Activated CD4-positive, alpha-beta T cell treated with anti-CD3 and anti-CD28 coated beads, Interleukin-2, amount 50 U/mL, for 1 hour (primary cell): ENCODE results near the gene PJA2.

ENCODE experiments used
- DNase-seq: peaks from one replicate; pipeline ENCODE4 v3.0.0-alpha.2; 2020

PJA2 gene

GRCh38 chr5:109408991-109409843 is 557 bp downstream of the PJA2 start:
- peak; percentile 76 for DNase-seq

GRCh38 chr5:109407913-109408312 is 1.9 kb downstream of the PJA2 start:
- DNase-seq = no peak

GRCh38 chr5:109406719-109407118 is 3.1 kb downstream of the PJA2 start:
- DNase-seq = no peak

- DNase-seq = no peak
Observed at GRCh38 chr5:109404428-109404960, 5.3 kb downstream of the PJA2 start.

GRCh38 chr5:109403469-109403868 is 6.3 kb downstream of the PJA2 start:
- no peak for DNase-seq

- DNase-seq = no peak
Observed at GRCh38 chr5:109399092-109399759, 10.5 kb downstream of the PJA2 start.

GRCh38 chr5:109396965-109397364 is 12.8 kb downstream of the PJA2 start:
- DNase-seq = no peak

GRCh38 chr5:109394806-109395205 is 15.0 kb downstream of the PJA2 start:
- DNase-seq = no peak

GRCh38 chr5:109390188-109390587 is 19.6 kb downstream of the PJA2 start:
- DNase-seq = no peak

- no peak for DNase-seq
Observed at GRCh38 chr5:109388407-109388806, 21.4 kb downstream of the PJA2 start.

GRCh38 chr5:109387408-109387974 is 22.3 kb downstream of the PJA2 start:
- no peak for DNase-seq

- DNase-seq = no peak
Observed at GRCh38 chr5:109378095-109378494, 31.7 kb downstream of the PJA2 start.

GRCh38 chr5:109374625-109375024 is 35.1 kb downstream of the PJA2 start:
- DNase-seq = no peak

- no peak for DNase-seq
Observed at GRCh38 chr5:109373932-109374331, 35.8 kb downstream of the PJA2 start.

GRCh38 chr5:109370343-109370742 is 39.4 kb downstream of the PJA2 start:
- no peak for DNase-seq

GRCh38 chr5:109365653-109366052 is 44.1 kb downstream of the PJA2 start:
- DNase-seq = no peak

- DNase-seq = no peak
Observed at GRCh38 chr5:109364977-109365376, 44.8 kb downstream of the PJA2 start.

- DNase-seq = no peak
Observed at GRCh38 chr5:109359642-109360041, 50.1 kb downstream of the PJA2 start.

- DNase-seq = no peak
Observed at GRCh38 chr5:109357807-109358206, 52.0 kb downstream of the PJA2 start.

- no peak for DNase-seq
Observed at GRCh38 chr5:109354761-109355160, 55.0 kb downstream of the PJA2 start.

GRCh38 chr5:109351988-109352864 is 57.5 kb downstream of the PJA2 start:
- DNase-seq = no peak

- no peak for DNase-seq
Observed at GRCh38 chr5:109350537-109351270, 59.1 kb downstream of the PJA2 start.
